B cell (primary cell): ENCODE data around the gene ATXN3. TPM values are rescaled to one million over a fixed set of nuclear protein-coding genes. Genes with fewer than 3 reads are reported as not detected.

Experiments used
- ATAC-seq: fragments of 200-7000 bp; cut with Tn5 transposase; one replicate; pipeline ENCODE4 v1.10.0; 2021; ENCODE audit warnings: low read depth, mild to moderate bottlenecking, moderate number of reproducible peaks, moderate library complexity
- CTCF ChIA-PET: fragments of 350-600 bp; sonication (Branson Sonifier 250); formaldehyde crosslinking; loops from one replicate; lab custom pipeline; 2021; ENCODE audit warnings: antibody characterized with exemption, inconsistent platforms; lab: Charles Lee
- POLR2A ChIA-PET: fragments of 350-600 bp; sonication (Branson Sonifier 250); formaldehyde crosslinking; loops from one replicate; lab custom pipeline; 2021; ENCODE audit warnings: antibody characterized with exemption; lab: Charles Lee
- DNase-seq: peaks from one replicate; pipeline ENCODE4 v3.0.0; 2013
- H2AFZ ChIP-seq: 2 replicates; pipeline ENCODE4 v1.6.1; 2012; ENCODE audit warnings: mild to moderate bottlenecking, low read depth, low read length; ENCODE audit not compliant: insufficient read depth, poor library complexity, severe bottlenecking
- H3K27ac ChIP-seq, 2 donors: 1 replicate in 1 of 2; 2 replicates in 1 of 2; pipeline ENCODE4 v1.5.1; 2012 to 2013; ENCODE audit warnings: low read length in 2 of 2, mild to moderate bottlenecking in 2 of 2, moderate library complexity in 1 of 2
- H3K27me3 ChIP-seq, 4 experiments: fragments of 200-600 bp in 1 of 4; sonication (generic) in 1 of 4; replicated peaks in 1 of 4; 1 replicate in 2 of 4; 2 replicates in 2 of 4; pipeline versions ENCODE4 v1.6.1 to v1.7.0; 2013 to 2016; ENCODE audit warnings: low read length in 3 of 4, mild to moderate bottlenecking in 2 of 4, mixed read lengths in 1 of 4, moderate library complexity in 1 of 4; ENCODE audit not compliant: insufficient read depth in 4 of 4, control insufficient read depth in 3 of 4; ENCODE audit errors: control extremely low read depth in 1 of 4
- H3K36me3 ChIP-seq, 2 experiments: replicated peaks in 1 of 2; 1 replicate in 1 of 2; 2 replicates in 1 of 2; pipeline versions ENCODE4 v1.6.1 to v1.7.1; 2013; ENCODE audit warnings: low read length in 1 of 2; ENCODE audit not compliant: insufficient read depth in 2 of 2, control insufficient read depth in 1 of 2; ENCODE audit errors: control extremely low read depth in 1 of 2, extremely low read depth in 1 of 2
- H3K4me1 ChIP-seq, 2 donors: fragments of 200-600 bp in 1 of 2; sonication (generic) in 1 of 2; 1 replicate in 1 of 2; 2 replicates in 1 of 2; pipeline versions ENCODE4 v1.5.1 to v1.6.1; 2013 to 2017; ENCODE audit warnings: low read length in 2 of 2; ENCODE audit not compliant: control insufficient read depth in 2 of 2, insufficient read depth in 2 of 2
- H3K4me2 ChIP-seq: replicated peaks from 2 replicates; pipeline ENCODE3; 2012; ENCODE audit warnings: mild to moderate bottlenecking, low read depth, low read length; ENCODE audit not compliant: poor library complexity, severe bottlenecking
- H3K4me3 ChIP-seq, 5 experiments: fragments of 200-600 bp in 1 of 5; sonication (generic) in 1 of 5; 1 replicate in 3 of 5; 2 replicates in 2 of 5; pipeline versions ENCODE4 v1.5.1 to v1.7.0; 2011 to 2016; ENCODE audit warnings: low read length in 4 of 5, mild to moderate bottlenecking in 4 of 5, low read depth in 2 of 5, control low read depth in 1 of 5, moderate library complexity in 1 of 5; ENCODE audit not compliant: insufficient read depth in 1 of 5; ENCODE audit errors: control extremely low read depth in 1 of 5, extremely low read depth in 1 of 5
- H3K79me2 ChIP-seq: fragments of 200-600 bp; sonication (generic); one replicate; pipeline ENCODE4 v1.6.0; 2016; ENCODE audit warnings: low read length; ENCODE audit not compliant: control insufficient read depth, insufficient read depth
- H3K9ac ChIP-seq: fragments of 200-600 bp; sonication (generic); 2 replicates; pipeline ENCODE4 v1.6.1; 2017; ENCODE audit warnings: mild to moderate bottlenecking, low read length, moderate library complexity
- H3K9me3 ChIP-seq, 3 donors: one replicate each; pipeline versions ENCODE4 v1.6.1 to v1.7.1; 2013; ENCODE audit warnings: low read length in 2 of 3; ENCODE audit not compliant: control insufficient read depth in 2 of 3, insufficient read depth in 1 of 3; ENCODE audit errors: control extremely low read depth in 1 of 3
- H4K20me1 ChIP-seq: 2 replicates; pipeline ENCODE4 v1.6.0; 2012; ENCODE audit warnings: mild to moderate bottlenecking, low read length; ENCODE audit not compliant: insufficient read depth, control insufficient read depth, poor library complexity, severe bottlenecking
- H3K27ac Mint-ChIP-seq: one replicate; pipeline ENCODE4 v1.8.0; 2021; ENCODE audit warnings: mixed read lengths
- H3K27me3 Mint-ChIP-seq: one replicate; pipeline ENCODE4 v1.8.0; 2021; ENCODE audit warnings: mixed read lengths
- H3K4me1 Mint-ChIP-seq: one replicate; pipeline ENCODE4 v1.8.0; 2021; ENCODE audit warnings: mixed read lengths
- H3K4me3 Mint-ChIP-seq: one replicate; pipeline ENCODE4 v1.8.0; 2021; ENCODE audit warnings: mixed read lengths
- H3K9me3 Mint-ChIP-seq: one replicate; pipeline ENCODE4 v1.8.0; 2022; ENCODE audit warnings: mixed read lengths; ENCODE audit not compliant: insufficient read depth
- CTCF ChIP-seq: fragments of 200-600 bp; IDR thresholded peaks from one replicate; pipeline ENCODE4 v1.8.0; 2022; ENCODE audit warnings: antibody characterized with exemption, mild to moderate bottlenecking
- EZH2 ChIP-seq: IDR thresholded peaks from 2 replicates; pipeline ENCODE4 v1.6.1; 2012; ENCODE audit warnings: borderline replicate concordance, low read depth, mild to moderate bottlenecking, moderate library complexity, low read length; ENCODE audit not compliant: insufficient read depth, poor library complexity, severe bottlenecking
- WGBS: methylation state at CpG from one replicate; pipeline ENCODE4 v1.1.5; 2013; ENCODE audit warnings: missing lambda C conversion rate; ENCODE audit not compliant: insufficient coverage; 5-methylcytosine and 5-hydroxymethylcytosine counted together
- intact Hi-C: fragments of 100-400 bp; cut with micrococcal nuclease; formaldehyde crosslinking; loops from one replicate; pipeline ENCODE4 v1.10.0; 2022
- polyA plus RNA-seq: library from polyadenylated mRNA; depleted of rRNA; stranded (reverse); fragments of >200 nt; gene quantifications from 2 replicates; pipeline ENCODE4 v1.2.3, GENCODE V29; 2012
- total RNA-seq, 2 donors: library from RNA; stranded (reverse); fragments of 120-200 nt in 1 of 2; gene quantifications; 1 replicate in 1 of 2; 2 replicates in 1 of 2; pipeline versions ENCODE4 v1.2.3 to v1.2.4, GENCODE V29; 2013 to 2022

Gene ATXN3
- total and polyA plus RNA-seq, 2 donors (not counting 1 experiment from before 2014, with no cell fraction given) = 16.2 to 51.6 TPM

GRCh38 chr14:92014040-92014439, 92.3 kb downstream of the ATXN3 start:
- H3K9me3 Mint-ChIP-seq = no peaks in the 10 kb centered on the region
- no peak overlapping the region for H2AFZ ChIP-seq
- H3K4me1 Mint-ChIP-seq = no peaks in the 10 kb centered on the region
- no peak overlapping the region for H3K4me3 Mint-ChIP-seq
- no peaks in the 10 kb centered on the region for H3K4me1 ChIP-seq
- H3K27ac Mint-ChIP-seq = no peak overlapping the region
- no peak overlapping the region for H3K9ac ChIP-seq
- no peaks in the 10 kb centered on the region for H3K9me3 ChIP-seq
- H3K27me3 ChIP-seq = no peaks in the 10 kb centered on the region
- CTCF ChIA-PET = no interaction called here
- intact Hi-C loops = no loop called here
- H4K20me1 ChIP-seq = peaks cover 11% of the 10 kb centered on the region
- DNase-seq (no peak), ATAC-seq (no peak)
- H3K36me3 ChIP-seq = peaks cover 9 to 71% of the 10 kb centered on the region in 2 experiments
- H3K79me2 ChIP-seq = peaks cover 4% of the 10 kb centered on the region
- POLR2A ChIA-PET = no interaction called here
- no peaks in the 10 kb centered on the region for H3K27me3 Mint-ChIP-seq
- TF ChIP-seq CTCF (no peak), EZH2 (no peak)
- no peak overlapping the region for H3K27ac ChIP-seq
- H3K4me2 ChIP-seq = no peak overlapping the region
- no peak overlapping the region for H3K4me3 ChIP-seq

GRCh38 chr14:92012121-92012748, 94.1 kb downstream of the ATXN3 start:
- peaks cover 9 to 71% of the 10 kb centered on the region in 2 experiments for H3K36me3 ChIP-seq
- DNase-seq (no peak), ATAC-seq (no peak)
- H3K9ac ChIP-seq = no peak overlapping the region
- TF ChIP-seq CTCF (no peak), EZH2 (no peak)
- H2AFZ ChIP-seq = no peak overlapping the region
- CTCF ChIA-PET = interaction anchor here (0.6 to 2.0 kb wide), 2 partner anchors 15 to 77 kb away, joined by 4 to 7 read pairs; no protein-coding TSS in a partner anchor
- POLR2A ChIA-PET = no interaction called here
- Mint-ChIP-seq H3K9me3 (no peaks in the 10 kb centered on the region), H3K4me1 (no peaks in the 10 kb centered on the region), H3K27ac (no peak overlapping the region), H3K27me3 (no peaks in the 10 kb centered on the region), H3K4me3 (no peak overlapping the region)
- no peaks in the 10 kb centered on the region for H3K4me1 ChIP-seq
- H3K4me2 ChIP-seq = no peak overlapping the region
- H3K27me3 ChIP-seq = no peaks in the 10 kb centered on the region
- no peaks in the 10 kb centered on the region for H3K9me3 ChIP-seq
- no peak overlapping the region for H3K27ac ChIP-seq
- H3K4me3 ChIP-seq = no peak overlapping the region
- intact Hi-C loops = no loop called here
- H4K20me1 ChIP-seq = peaks cover 11% of the 10 kb centered on the region
- H3K79me2 ChIP-seq = peaks cover 4% of the 10 kb centered on the region
- WGBS = 100% methylated on average over 1 of the region's 4 CpGs
